Measurements from ENCODE around the gene SLC25A22.

SLC25A22 gene

DNA sequence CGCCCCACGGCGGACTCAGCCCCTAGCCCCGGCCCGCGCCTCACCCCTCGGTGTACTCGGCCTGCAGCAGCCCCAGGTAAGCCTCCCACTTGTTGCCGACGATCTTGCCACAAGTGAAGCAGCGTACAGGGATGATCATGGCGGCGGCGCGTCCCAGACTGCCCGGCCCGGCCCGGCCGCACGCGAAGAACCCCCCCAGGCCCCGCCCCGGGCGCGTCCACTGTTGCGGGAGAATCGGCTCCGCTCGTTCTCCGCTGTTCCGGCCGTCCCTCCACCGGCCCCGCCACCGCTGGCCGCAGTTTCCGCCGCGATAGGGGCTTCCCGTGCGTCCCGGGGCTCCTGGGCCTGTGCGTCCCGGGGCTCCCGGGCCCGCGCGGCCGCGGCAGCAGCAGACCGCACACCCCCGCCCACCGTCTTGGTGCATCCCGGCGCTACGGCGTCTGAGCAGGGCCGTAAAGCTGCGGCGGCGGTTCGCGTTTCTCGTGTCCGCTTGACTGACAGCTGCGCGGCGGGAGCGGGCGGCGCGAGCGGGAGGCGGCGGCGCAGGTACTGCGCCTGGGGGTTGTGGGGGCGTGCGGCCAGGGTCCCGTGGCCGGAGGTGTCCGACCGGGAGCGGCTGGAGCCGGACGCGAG lies 44.4 kb upstream of the SLC25A22 start, which contains the start of the genes POLR2L and TSPAN4:
Gene POLR2L (minus strand): TSS at position 160 of the 633 bp plus-strand sequence. CDS start 21 bp downstream, at position 139.
Gene TSPAN4 (plus strand): TSS at position 483 of the 633 bp plus-strand sequence. CDS start 7,453 bp downstream, outside the sequence.
- H3F3A ChIP-seq (ENCODE audit: low read depth) = no peaks in the 10 kb centered on the region
- H3K4me3 ChIP-seq (ENCODE audit: low read length, poor library complexity, severe bottlenecking) = peak within 1 kb of the TSS; percentile 97
- H3K27me3 ChIP-seq (ENCODE audit: insufficient read depth, low read length, poor library complexity, severe bottlenecking) = no peaks in the 10 kb centered on the region
- H3K79me2 ChIP-seq (ENCODE audit: insufficient read depth, low read length) = peaks cover 31% of the 10 kb centered on the region
- H2AFZ ChIP-seq (ENCODE audit: low read length) = peak within 1 kb of the TSS; percentile 99
- H3K4me2 ChIP-seq (ENCODE audit: low read depth, low read length, poor library complexity, severe bottlenecking) = peak within 1 kb of the TSS; percentile 79
- no peak for TF ChIP-seq EZH2phosphoT487 (IDR thresholded peaks at IDR 0.05; ENCODE audit: borderline replicate concordance)
- TF ChIP-seq, protein P1, sequence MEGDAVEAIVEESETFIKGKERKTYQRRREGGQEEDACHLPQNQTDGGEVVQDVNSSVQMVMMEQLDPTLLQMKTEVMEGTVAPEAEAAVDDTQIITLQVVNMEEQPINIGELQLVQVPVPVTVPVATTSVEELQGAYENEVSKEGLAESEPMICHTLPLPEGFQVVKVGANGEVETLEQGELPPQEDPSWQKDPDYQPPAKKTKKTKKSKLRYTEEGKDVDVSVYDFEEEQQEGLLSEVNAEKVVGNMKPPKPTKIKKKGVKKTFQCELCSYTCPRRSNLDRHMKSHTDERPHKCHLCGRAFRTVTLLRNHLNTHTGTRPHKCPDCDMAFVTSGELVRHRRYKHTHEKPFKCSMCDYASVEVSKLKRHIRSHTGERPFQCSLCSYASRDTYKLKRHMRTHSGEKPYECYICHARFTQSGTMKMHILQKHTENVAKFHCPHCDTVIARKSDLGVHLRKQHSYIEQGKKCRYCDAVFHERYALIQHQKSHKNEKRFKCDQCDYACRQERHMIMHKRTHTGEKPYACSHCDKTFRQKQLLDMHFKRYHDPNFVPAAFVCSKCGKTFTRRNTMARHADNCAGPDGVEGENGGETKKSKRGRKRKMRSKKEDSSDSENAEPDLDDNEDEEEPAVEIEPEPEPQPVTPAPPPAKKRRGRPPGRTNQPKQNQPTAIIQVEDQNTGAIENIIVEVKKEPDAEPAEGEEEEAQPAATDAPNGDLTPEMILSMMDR (conservative IDR thresholded peaks at IDR 0.05; ENCODE audit: low read length) = no peak
- H3K4me1 ChIP-seq (ENCODE audit: insufficient read depth, low read length, poor library complexity, severe bottlenecking) = peaks cover 49% of the 10 kb centered on the region
- H4K20me1 ChIP-seq (ENCODE audit: insufficient read depth, low read length, poor library complexity, severe bottlenecking) = peaks cover 28% of the 10 kb centered on the region
- H3K9me3 ChIP-seq (ENCODE audit: insufficient read depth, low read depth, low read length) = no peaks in the 10 kb centered on the region
- peak within 1 kb of the TSS; percentile 88 for H3K9ac ChIP-seq (ENCODE audit: low read depth, low read length, poor library complexity, severe bottlenecking)
- H3K36me3 ChIP-seq (ENCODE audit: insufficient read depth, low read length) = peaks cover 13% of the 10 kb centered on the region; the same call in 1 of the 2 replicates
- no peaks in the 10 kb centered on the region for H3K9me2 ChIP-seq (replicated peaks; ENCODE audit: low read depth, low read length)

DNA sequence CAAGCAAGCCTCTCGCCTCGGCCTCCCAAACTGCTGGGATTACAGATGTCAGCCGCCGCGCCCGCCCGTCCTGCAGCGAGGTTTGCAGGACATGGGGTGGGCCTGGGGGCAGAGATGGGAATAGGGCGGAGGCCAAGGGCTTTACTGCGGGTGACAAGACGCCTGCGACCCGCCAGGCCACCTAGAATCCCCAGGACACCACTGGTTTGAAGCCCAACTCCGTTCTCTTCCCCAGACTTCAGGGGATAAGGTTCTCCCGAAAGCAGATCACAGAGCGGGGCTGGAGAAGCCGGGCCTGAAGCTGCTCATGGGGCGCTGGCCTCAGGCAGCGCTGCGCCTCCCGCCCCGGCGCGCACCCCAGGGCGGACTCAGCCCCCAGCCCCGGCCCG lies 43.9 kb upstream of the SLC25A22 start:
- no peaks in the 10 kb centered on the region for H3K27me3 ChIP-seq (ENCODE audit: insufficient read depth, low read length, poor library complexity, severe bottlenecking)
- no peaks in the 10 kb centered on the region for H3K9me3 ChIP-seq (ENCODE audit: insufficient read depth, low read depth, low read length)
- peak overlapping the region; percentile 71 for H3K4me2 ChIP-seq (ENCODE audit: low read depth, low read length, poor library complexity, severe bottlenecking)
- H2AFZ ChIP-seq (ENCODE audit: low read length) = peak overlapping the region; percentile 99; the same call in 1 of the 2 replicates
- peaks cover 31% of the 10 kb centered on the region for H3K79me2 ChIP-seq (ENCODE audit: insufficient read depth, low read length)
- H3K36me3 ChIP-seq (ENCODE audit: insufficient read depth, low read length) = peaks cover 13% of the 10 kb centered on the region; the same call in 1 of the 2 replicates
- H3K4me3 ChIP-seq (ENCODE audit: low read length, poor library complexity, severe bottlenecking) = peak overlapping the region; percentile 97
- TF ChIP-seq EZH2phosphoT487 (IDR thresholded peaks at IDR 0.05; ENCODE audit: borderline replicate concordance) = no peak
- TF ChIP-seq, protein P1 (conservative IDR thresholded peaks at IDR 0.05; ENCODE audit: low read length) = no peak
- peaks cover 28% of the 10 kb centered on the region for H4K20me1 ChIP-seq (ENCODE audit: insufficient read depth, low read length, poor library complexity, severe bottlenecking)
- H3K4me1 ChIP-seq (ENCODE audit: insufficient read depth, low read length, poor library complexity, severe bottlenecking) = peaks cover 49% of the 10 kb centered on the region
- H3K9ac ChIP-seq (ENCODE audit: low read depth, low read length, poor library complexity, severe bottlenecking) = peak overlapping the region; percentile 88
- H3K9me2 ChIP-seq (replicated peaks; ENCODE audit: low read depth, low read length) = no peaks in the 10 kb centered on the region
- H3F3A ChIP-seq (ENCODE audit: low read depth) = no peaks in the 10 kb centered on the region

DNA sequence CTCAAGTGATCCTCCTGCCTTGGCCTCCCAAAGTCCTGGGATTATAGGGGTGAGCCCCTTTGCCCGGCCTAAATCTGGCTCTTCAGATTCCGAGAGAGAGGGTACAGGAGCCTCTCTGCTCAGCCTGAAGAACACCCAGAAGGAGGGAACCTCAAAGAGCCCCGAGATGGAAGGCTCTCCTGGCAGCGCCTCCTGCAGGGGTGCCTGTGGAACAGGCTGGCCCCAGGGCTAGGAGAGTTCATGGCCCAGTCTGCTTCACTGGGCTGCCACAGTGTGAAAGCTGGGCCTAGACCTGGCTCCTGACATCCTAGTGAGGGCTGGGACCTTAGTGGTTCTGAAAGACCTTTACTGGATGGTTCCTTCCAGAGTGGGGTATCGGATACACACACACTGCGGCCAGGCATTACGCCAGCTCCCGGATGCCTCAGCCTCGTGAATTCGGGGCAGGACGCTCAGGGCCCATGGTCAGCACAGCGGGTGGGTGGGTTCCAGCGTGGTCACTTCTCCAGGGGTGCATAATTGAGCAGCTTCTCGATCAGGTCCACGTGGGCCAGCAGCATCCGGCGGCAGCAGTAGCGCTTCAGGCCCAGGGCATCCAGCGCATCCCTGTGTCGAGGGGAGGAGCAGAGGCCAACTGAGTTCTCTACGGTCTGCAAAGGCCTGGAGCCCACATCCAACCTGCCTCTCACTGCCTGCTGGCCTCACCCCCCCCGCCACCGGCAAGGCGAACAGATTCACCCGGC lies 42.0 kb upstream of the SLC25A22 start:
- H3F3A ChIP-seq (ENCODE audit: low read depth) = no peaks in the 10 kb centered on the region
- peaks cover 31% of the 10 kb centered on the region for H3K4me1 ChIP-seq (ENCODE audit: insufficient read depth, low read length, poor library complexity, severe bottlenecking)
- H3K9ac ChIP-seq (ENCODE audit: low read depth, low read length, poor library complexity, severe bottlenecking) = peak overlapping the region; percentile 88
- H3K79me2 ChIP-seq (ENCODE audit: insufficient read depth, low read length) = peaks cover 31% of the 10 kb centered on the region
- H3K36me3 ChIP-seq (ENCODE audit: insufficient read depth, low read length) = peaks cover 13% of the 10 kb centered on the region; the same call in 1 of the 2 replicates
- peaks cover 31% of the 10 kb centered on the region for H4K20me1 ChIP-seq (ENCODE audit: insufficient read depth, low read length, poor library complexity, severe bottlenecking)
- no peaks in the 10 kb centered on the region for H3K9me2 ChIP-seq (replicated peaks; ENCODE audit: low read depth, low read length)
- H3K9me3 ChIP-seq (ENCODE audit: insufficient read depth, low read depth, low read length) = no peaks in the 10 kb centered on the region
- H3K4me2 ChIP-seq (ENCODE audit: low read depth, low read length, poor library complexity, severe bottlenecking) = peak overlapping the region; percentile 71
- no peak overlapping the region for H2AFZ ChIP-seq (ENCODE audit: low read length)
- TF ChIP-seq, protein P1 (conservative IDR thresholded peaks at IDR 0.05; ENCODE audit: low read length) = peak; percentile 54
- no peak for TF ChIP-seq EZH2phosphoT487 (IDR thresholded peaks at IDR 0.05; ENCODE audit: borderline replicate concordance)
- H3K4me3 ChIP-seq (ENCODE audit: low read length, poor library complexity, severe bottlenecking) = peak overlapping the region; percentile 97
- H3K27me3 ChIP-seq (ENCODE audit: insufficient read depth, low read length, poor library complexity, severe bottlenecking) = no peaks in the 10 kb centered on the region

All from Loucy (cell line).